ENCODE measurements around the gene RAB3C.

DNA sequence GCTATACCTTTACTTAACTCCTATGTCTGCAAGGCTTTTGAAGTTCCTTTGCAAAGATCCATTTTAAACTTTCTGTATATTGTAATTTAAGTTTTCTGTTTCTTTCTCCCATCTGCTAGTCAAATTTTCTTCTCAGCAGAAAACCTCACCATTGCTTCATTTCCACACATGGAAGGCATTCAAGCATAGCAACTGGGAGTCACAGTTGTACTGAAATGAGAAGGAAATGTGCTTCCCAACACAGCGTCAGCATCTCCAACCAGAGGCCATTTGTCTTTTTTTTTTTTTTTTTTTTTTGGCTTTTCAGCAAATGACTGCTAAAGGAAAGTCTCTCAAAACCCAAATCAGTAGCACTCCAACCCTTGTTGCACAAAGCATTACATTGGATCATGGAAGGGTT lies 92.5 kb downstream of the RAB3C start:
- TF ChIP-seq EZH2 (IDR thresholded peaks at IDR 0.05) (no peak), POLR2AphosphoS5 (IDR thresholded peaks at IDR 0.05; ENCODE audit: borderline replicate concordance, low read depth, low read length) (no peak)

Measured in SK-N-MC (cell line).